ENCODE data around the gene SLC33A1. TPM values are rescaled to one million over a fixed set of nuclear protein-coding genes. Genes with fewer than 3 reads are reported as not detected.
"Not testable (repeated sequence)": the region's sequence is repeated elsewhere in the genome, so short reads cannot be mapped to it uniquely, and the experiment has no call there.

SLC33A1 gene
- total and polyA plus RNA-seq, 9 donors, result 12.1 to 19.3 (median 14.5) TPM

- Histone ChIP-seq H3K36me3 (ENCODE audit: control insufficient read depth, insufficient read depth, low read length) (no peaks in the 10 kb centered on the region), H3K27ac (ENCODE audit: low read length) (no peak overlapping the region), H3K4me1 (ENCODE audit: control insufficient read depth, insufficient read depth, low read length) (no peaks in the 10 kb centered on the region), H3K27me3 (ENCODE audit: control insufficient read depth, insufficient read depth, low read length) (no peaks in the 10 kb centered on the region), H3K4me3 (ENCODE audit: low read length) (no peak overlapping the region), H3K9me3 (replicated peaks; ENCODE audit: control insufficient read depth, low read depth, low read length) (no peaks in the 10 kb centered on the region)
- DNase-seq, result no peak
- no CpG with 5 or more reads among the region's 12 CpGs for WGBS (ENCODE audit: insufficient coverage)
Measured at GRCh38 chr3:155863072-155863784, 9.0 kb upstream of the SLC33A1 start.

GRCh38 chr3:155862290-155862982 lies 8.2 kb upstream of the SLC33A1 start:
- H3K36me3 ChIP-seq (ENCODE audit: control insufficient read depth, insufficient read depth, low read length); H3K9me3 ChIP-seq (replicated peaks; ENCODE audit: control insufficient read depth, low read depth, low read length); H3K4me1 ChIP-seq (ENCODE audit: control insufficient read depth, insufficient read depth, low read length); H3K27ac ChIP-seq (ENCODE audit: low read length); H3K27me3 ChIP-seq (ENCODE audit: control insufficient read depth, insufficient read depth, low read length); DNase-seq; H3K4me3 ChIP-seq (ENCODE audit: low read length): not testable (repeated sequence)
- WGBS (ENCODE audit: insufficient coverage), result 85% methylated on average over 10 of the region's 12 CpGs

- no peak overlapping the region for H3K4me3 ChIP-seq (ENCODE audit: low read length)
- no peaks in the 10 kb centered on the region for H3K27me3 ChIP-seq (ENCODE audit: control insufficient read depth, insufficient read depth, low read length)
- H3K4me1 ChIP-seq (ENCODE audit: control insufficient read depth, insufficient read depth, low read length), result no peaks in the 10 kb centered on the region
- no peak overlapping the region for H3K27ac ChIP-seq (ENCODE audit: low read length)
- no peaks in the 10 kb centered on the region for H3K36me3 ChIP-seq (ENCODE audit: control insufficient read depth, insufficient read depth, low read length)
- no CpG with 5 or more reads among the region's 2 CpGs for WGBS (ENCODE audit: insufficient coverage)
- no peak for DNase-seq
- no peaks in the 10 kb centered on the region for H3K9me3 ChIP-seq (replicated peaks; ENCODE audit: control insufficient read depth, low read depth, low read length)
Measured at GRCh38 chr3:155861476-155862183, 7.4 kb upstream of the SLC33A1 start.

- 93% methylated on average over 4 of the region's 5 CpGs for WGBS (ENCODE audit: insufficient coverage)
Measured at GRCh38 chr3:155860424-155860823, 6.2 kb upstream of the SLC33A1 start.

GRCh38 chr3:155859859-155860258 lies 5.6 kb upstream of the SLC33A1 start:
- no peak overlapping the region for H3K4me3 ChIP-seq (ENCODE audit: low read length)
- DNase-seq, result peak; percentile 52
- WGBS (ENCODE audit: insufficient coverage), result no CpG with 5 or more reads among the region's 2 CpGs

More at GRCh38 chr3:155860424-155860823, 6.2 kb upstream of the SLC33A1 start:
- not testable (repeated sequence) for H3K27ac ChIP-seq (ENCODE audit: low read length); H3K4me3 ChIP-seq (ENCODE audit: low read length); H3K36me3 ChIP-seq (ENCODE audit: control insufficient read depth, insufficient read depth, low read length); H3K4me1 ChIP-seq (ENCODE audit: control insufficient read depth, insufficient read depth, low read length); H3K27me3 ChIP-seq (ENCODE audit: control insufficient read depth, insufficient read depth, low read length); DNase-seq; H3K9me3 ChIP-seq (replicated peaks; ENCODE audit: control insufficient read depth, low read depth, low read length)

GRCh38 chr3:155853214-155854140 lies 750 bp downstream of the SLC33A1 start:
- no peaks in the 10 kb centered on the region for H3K27me3 ChIP-seq (ENCODE audit: control insufficient read depth, insufficient read depth, low read length)
- peaks cover 19% of the 10 kb centered on the region for H3K4me1 ChIP-seq (ENCODE audit: control insufficient read depth, insufficient read depth, low read length)
- H3K4me3 ChIP-seq (ENCODE audit: low read length), result peak overlapping the region; percentile 100
- peak; percentile 32 for DNase-seq
- 2% methylated on average over 45 of the region's 45 CpGs for WGBS (ENCODE audit: insufficient coverage)
- H3K27ac ChIP-seq (ENCODE audit: low read length), result peak overlapping the region; percentile 99
- H3K36me3 ChIP-seq (ENCODE audit: control insufficient read depth, insufficient read depth, low read length), result no peaks in the 10 kb centered on the region
- H3K9me3 ChIP-seq (replicated peaks; ENCODE audit: control insufficient read depth, low read depth, low read length), result no peaks in the 10 kb centered on the region

More at GRCh38 chr3:155859859-155860258, 5.6 kb upstream of the SLC33A1 start:
- no peaks in the 10 kb centered on the region for H3K36me3 ChIP-seq (ENCODE audit: control insufficient read depth, insufficient read depth, low read length)
- H3K9me3 ChIP-seq (replicated peaks; ENCODE audit: control insufficient read depth, low read depth, low read length), result no peaks in the 10 kb centered on the region
- no peaks in the 10 kb centered on the region for H3K27me3 ChIP-seq (ENCODE audit: control insufficient read depth, insufficient read depth, low read length)
- H3K4me1 ChIP-seq (ENCODE audit: control insufficient read depth, insufficient read depth, low read length), result peaks cover 5% of the 10 kb centered on the region
- H3K27ac ChIP-seq (ENCODE audit: low read length), result no peak overlapping the region

GRCh38 chr3:155852341-155852740 lies 1.9 kb downstream of the SLC33A1 start:
- H3K27me3 ChIP-seq (ENCODE audit: control insufficient read depth, insufficient read depth, low read length), result no peaks in the 10 kb centered on the region
- H3K4me3 ChIP-seq (ENCODE audit: low read length), result peak overlapping the region; percentile 100
- H3K9me3 ChIP-seq (replicated peaks; ENCODE audit: control insufficient read depth, low read depth, low read length), result no peaks in the 10 kb centered on the region
- H3K36me3 ChIP-seq (ENCODE audit: control insufficient read depth, insufficient read depth, low read length), result no peaks in the 10 kb centered on the region
- peaks cover 19% of the 10 kb centered on the region for H3K4me1 ChIP-seq (ENCODE audit: control insufficient read depth, insufficient read depth, low read length)
- WGBS (ENCODE audit: insufficient coverage), result 11% methylated on average over 1 of the region's 2 CpGs
- H3K27ac ChIP-seq (ENCODE audit: low read length), result no peak overlapping the region
- DNase-seq, result no peak

GRCh38 chr3:155849404-155849803 lies 4.8 kb downstream of the SLC33A1 start:
- H3K4me1 ChIP-seq (ENCODE audit: control insufficient read depth, insufficient read depth, low read length), result peaks cover 15% of the 10 kb centered on the region
- H3K4me3 ChIP-seq (ENCODE audit: low read length); DNase-seq; H3K27ac ChIP-seq (ENCODE audit: low read length); H3K36me3 ChIP-seq (ENCODE audit: control insufficient read depth, insufficient read depth, low read length); H3K9me3 ChIP-seq (replicated peaks; ENCODE audit: control insufficient read depth, low read depth, low read length); H3K27me3 ChIP-seq (ENCODE audit: control insufficient read depth, insufficient read depth, low read length): not testable (repeated sequence)
- 67% methylated on average over 1 of the region's 3 CpGs for WGBS (ENCODE audit: insufficient coverage)

GRCh38 chr3:155847993-155848392 lies 6.2 kb downstream of the SLC33A1 start:
- H3K27ac ChIP-seq (ENCODE audit: low read length), result no peak overlapping the region
- no CpG with 5 or more reads among the region's 3 CpGs for WGBS (ENCODE audit: insufficient coverage)
- H3K4me3 ChIP-seq (ENCODE audit: low read length), result no peak overlapping the region
- no peak for DNase-seq
- peaks cover 11% of the 10 kb centered on the region for H3K4me1 ChIP-seq (ENCODE audit: control insufficient read depth, insufficient read depth, low read length)
- no peaks in the 10 kb centered on the region for H3K27me3 ChIP-seq (ENCODE audit: control insufficient read depth, insufficient read depth, low read length)
- H3K36me3 ChIP-seq (ENCODE audit: control insufficient read depth, insufficient read depth, low read length), result no peaks in the 10 kb centered on the region
- no peaks in the 10 kb centered on the region for H3K9me3 ChIP-seq (replicated peaks; ENCODE audit: control insufficient read depth, low read depth, low read length)

All from muscle of leg (tissue), 11 donors.